ENCODE data around the gene SLC1A2.

SLC1A2 gene

GRCh38 chr11:35281169-35281688 lies 138.1 kb downstream of the SLC1A2 start:
- Histone ChIP-seq H3K27me3 (no peaks in the 10 kb centered on the region), H4K20me1 (no peaks in the 10 kb centered on the region), H3K27ac (no peak overlapping the region), H3K9me3 (no peaks in the 10 kb centered on the region), H3K36me3 (no peaks in the 10 kb centered on the region), H3K4me3 (no peak overlapping the region), H3K9ac (no peak overlapping the region), H3K4me2 (no peak overlapping the region), H3K4me1 (0 out of 2 replicates have a peak, but pooled peaks cover 7% of the 10 kb centered on the region)
- no peak for TF ChIP-seq Cebpa-rat (IDR thresholded peaks at IDR 0.05)

GRCh38 chr11:35280727-35281126 lies 138.6 kb downstream of the SLC1A2 start:
- no peaks in the 10 kb centered on the region for H3K9me3 ChIP-seq
- H3K4me3 ChIP-seq: no peak overlapping the region
- no peaks in the 10 kb centered on the region for H4K20me1 ChIP-seq
- no peak overlapping the region for H3K9ac ChIP-seq
- H3K4me2 ChIP-seq: no peak overlapping the region
- no peak for TF ChIP-seq Cebpa-rat (IDR thresholded peaks at IDR 0.05)
- H3K27me3 ChIP-seq: no peaks in the 10 kb centered on the region
- H3K27ac ChIP-seq: no peak overlapping the region
- H3K36me3 ChIP-seq: no peaks in the 10 kb centered on the region
- 0 out of 2 replicates have a peak, but pooled peaks cover 7% of the 10 kb centered on the region for H3K4me1 ChIP-seq

- Histone ChIP-seq H3K9ac (no peak overlapping the region), H3K36me3 (no peaks in the 10 kb centered on the region), H4K20me1 (no peaks in the 10 kb centered on the region), H3K27ac (no peak overlapping the region), H3K4me1 (0 out of 2 replicates have a peak, but pooled peaks cover 7% of the 10 kb centered on the region), H3K9me3 (no peaks in the 10 kb centered on the region), H3K27me3 (no peaks in the 10 kb centered on the region), H3K4me3 (no peak overlapping the region), H3K4me2 (no peak overlapping the region)
- no peak for TF ChIP-seq Cebpa-rat (IDR thresholded peaks at IDR 0.05)
Measured at GRCh38 chr11:35277827-35278226, 141.5 kb downstream of the SLC1A2 start.

- peaks cover 15% of the 10 kb centered on the region; the same call in 1 of the 2 replicates for H3K4me1 ChIP-seq
- no peaks in the 10 kb centered on the region for H3K36me3 ChIP-seq
- no peaks in the 10 kb centered on the region for H3K27me3 ChIP-seq
- H3K4me3 ChIP-seq: no peak overlapping the region
- H3K4me2 ChIP-seq: no peak overlapping the region
- no peak for TF ChIP-seq Cebpa-rat (IDR thresholded peaks at IDR 0.05)
- no peaks in the 10 kb centered on the region for H3K9me3 ChIP-seq
- H4K20me1 ChIP-seq: no peaks in the 10 kb centered on the region
- no peak overlapping the region for H3K9ac ChIP-seq
- H3K27ac ChIP-seq: no peak overlapping the region
Measured at GRCh38 chr11:35276396-35277145, 142.8 kb downstream of the SLC1A2 start.

GRCh38 chr11:35275786-35276170 lies 143.6 kb downstream of the SLC1A2 start:
- Histone ChIP-seq H3K27ac (no peak overlapping the region), H3K4me1 (peaks cover 10% of the 10 kb centered on the region; the same call in 1 of the 2 replicates), H3K36me3 (no peaks in the 10 kb centered on the region), H3K4me3 (no peak overlapping the region), H3K9ac (no peak overlapping the region), H3K27me3 (no peaks in the 10 kb centered on the region), H4K20me1 (no peaks in the 10 kb centered on the region), H3K4me2 (no peak overlapping the region), H3K9me3 (no peaks in the 10 kb centered on the region)
- no peak for TF ChIP-seq Cebpa-rat (IDR thresholded peaks at IDR 0.05)

- H3K9ac ChIP-seq: no peak overlapping the region
- no peak overlapping the region for H3K4me2 ChIP-seq
- no peaks in the 10 kb centered on the region for H3K9me3 ChIP-seq
- H3K27ac ChIP-seq: no peak overlapping the region
- H4K20me1 ChIP-seq: no peaks in the 10 kb centered on the region
- H3K4me3 ChIP-seq: no peak overlapping the region
- H3K27me3 ChIP-seq: no peaks in the 10 kb centered on the region
- H3K36me3 ChIP-seq: no peaks in the 10 kb centered on the region
- H3K4me1 ChIP-seq: peaks cover 7% of the 10 kb centered on the region; the same call in 1 of the 2 replicates
- TF ChIP-seq Cebpa-rat (IDR thresholded peaks at IDR 0.05): no peak
Measured at GRCh38 chr11:35274909-35275785, 144.2 kb downstream of the SLC1A2 start.

- no peak overlapping the region for H3K9ac ChIP-seq
- H4K20me1 ChIP-seq: no peaks in the 10 kb centered on the region
- no peak overlapping the region for H3K27ac ChIP-seq
- H3K9me3 ChIP-seq: no peaks in the 10 kb centered on the region
- no peaks in the 10 kb centered on the region for H3K36me3 ChIP-seq
- TF ChIP-seq Cebpa-rat (IDR thresholded peaks at IDR 0.05): no peak
- H3K4me2 ChIP-seq: 0 out of 2 replicates have a peak overlapping the region, but pooled peaks have one; percentile 2
- peaks cover 7% of the 10 kb centered on the region; the same call in 1 of the 2 replicates for H3K4me1 ChIP-seq
- H3K4me3 ChIP-seq: no peak overlapping the region
- H3K27me3 ChIP-seq: no peaks in the 10 kb centered on the region
Measured at GRCh38 chr11:35272391-35272902, 146.9 kb downstream of the SLC1A2 start.

- Histone ChIP-seq H3K4me2 (no peak overlapping the region), H3K9ac (no peak overlapping the region), H3K9me3 (no peaks in the 10 kb centered on the region), H3K4me3 (no peak overlapping the region), H3K4me1 (peaks cover 7% of the 10 kb centered on the region; the same call in 1 of the 2 replicates), H3K27me3 (no peaks in the 10 kb centered on the region), H3K36me3 (no peaks in the 10 kb centered on the region), H4K20me1 (no peaks in the 10 kb centered on the region), H3K27ac (no peak overlapping the region)
- no peak for TF ChIP-seq Cebpa-rat (IDR thresholded peaks at IDR 0.05)
Measured at GRCh38 chr11:35271031-35271430, 148.3 kb downstream of the SLC1A2 start.

- H3K27ac ChIP-seq: no peak overlapping the region
- no peaks in the 10 kb centered on the region for H3K9me3 ChIP-seq
- peaks cover 7% of the 10 kb centered on the region; the same call in 1 of the 2 replicates for H3K4me1 ChIP-seq
- no peak overlapping the region for H3K9ac ChIP-seq
- H3K27me3 ChIP-seq: no peaks in the 10 kb centered on the region
- no peak overlapping the region for H3K4me2 ChIP-seq
- no peaks in the 10 kb centered on the region for H4K20me1 ChIP-seq
- no peak overlapping the region for H3K4me3 ChIP-seq
- no peaks in the 10 kb centered on the region for H3K36me3 ChIP-seq
- no peak for TF ChIP-seq Cebpa-rat (IDR thresholded peaks at IDR 0.05)
Measured at GRCh38 chr11:35270342-35270741, 149.0 kb downstream of the SLC1A2 start.

Data from BLaER1 (cell line).